C4-2B (cell line): ENCODE data around the gene MFAP4.

Source experiments
- CTCF ChIP-seq: fragments of 450-650 bp; conservative IDR thresholded peaks from 2 replicates; pipeline ENCODE4 v1.5.1; 2017; ENCODE audit warnings: mild to moderate bottlenecking
- ZFX ChIP-seq: fragments of 450-650 bp; IDR thresholded peaks from 2 replicates; pipeline ENCODE4 v1.6.1; 2017

- TF ChIP-seq CTCF (no peak), ZFX (no peak)
Measured at GRCh38 chr17:19388791-19389785, 2.1 kb upstream of the MFAP4 start.
